ENCODE data around the gene CRB2. TPM values are rescaled to one million over a fixed set of nuclear protein-coding genes. Genes with fewer than 3 reads are reported as not detected.

The CRB2 gene
- total and polyA plus RNA-seq, 11 donors: 0.05 to 10.1 (median 0.10) TPM; not detected in 8

DNA sequence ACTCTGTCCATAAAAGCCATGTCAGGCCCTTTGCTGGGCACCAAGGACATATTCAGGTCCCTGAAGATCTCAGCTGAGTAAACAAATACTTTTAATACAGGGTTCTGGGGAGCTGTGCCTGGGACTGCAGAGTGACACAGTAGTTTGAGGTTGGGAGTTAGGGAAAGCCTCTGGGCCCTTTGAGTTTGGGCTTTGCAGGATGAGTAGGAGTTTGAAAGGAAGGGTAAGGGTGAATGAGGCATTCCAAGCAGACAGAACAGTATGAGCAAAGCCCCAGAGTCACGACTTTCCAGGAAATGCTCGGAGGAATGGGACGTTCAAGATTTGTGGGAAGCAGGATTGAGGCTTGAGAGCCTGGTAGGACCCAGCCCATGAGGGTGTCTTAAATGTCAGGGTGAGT, 13.3 kb downstream of the CRB2 start:
- Histone ChIP-seq H3K4me3 (no peak overlapping the region), H3K27me3 (peaks cover 12 to 62% (median 32%) of the 10 kb centered on the region in 9 donors), H3K4me1 (peaks cover 0 to 21% (median 0%) of the 10 kb centered on the region in 12 donors), H3K36me3 (no peaks in the 10 kb centered on the region), H3K9me3 (no peaks in the 10 kb centered on the region), H3K27ac (no peak overlapping the region)
- WGBS, 4 donors: 62 to 74% (median 72%) methylated on average over 3 of the region's 3 CpGs
- intact Hi-C loops (cut with DNase I): no loop called here
- TF ChIP-seq, protein P1, sequence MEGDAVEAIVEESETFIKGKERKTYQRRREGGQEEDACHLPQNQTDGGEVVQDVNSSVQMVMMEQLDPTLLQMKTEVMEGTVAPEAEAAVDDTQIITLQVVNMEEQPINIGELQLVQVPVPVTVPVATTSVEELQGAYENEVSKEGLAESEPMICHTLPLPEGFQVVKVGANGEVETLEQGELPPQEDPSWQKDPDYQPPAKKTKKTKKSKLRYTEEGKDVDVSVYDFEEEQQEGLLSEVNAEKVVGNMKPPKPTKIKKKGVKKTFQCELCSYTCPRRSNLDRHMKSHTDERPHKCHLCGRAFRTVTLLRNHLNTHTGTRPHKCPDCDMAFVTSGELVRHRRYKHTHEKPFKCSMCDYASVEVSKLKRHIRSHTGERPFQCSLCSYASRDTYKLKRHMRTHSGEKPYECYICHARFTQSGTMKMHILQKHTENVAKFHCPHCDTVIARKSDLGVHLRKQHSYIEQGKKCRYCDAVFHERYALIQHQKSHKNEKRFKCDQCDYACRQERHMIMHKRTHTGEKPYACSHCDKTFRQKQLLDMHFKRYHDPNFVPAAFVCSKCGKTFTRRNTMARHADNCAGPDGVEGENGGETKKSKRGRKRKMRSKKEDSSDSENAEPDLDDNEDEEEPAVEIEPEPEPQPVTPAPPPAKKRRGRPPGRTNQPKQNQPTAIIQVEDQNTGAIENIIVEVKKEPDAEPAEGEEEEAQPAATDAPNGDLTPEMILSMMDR (IDR thresholded peaks at IDR 0.05): no peak
- no peak for TF ChIP-seq POLR2A (IDR thresholded peaks at IDR 0.05)
- DNase-seq (no peak), ATAC-seq (no peak)

DNA sequence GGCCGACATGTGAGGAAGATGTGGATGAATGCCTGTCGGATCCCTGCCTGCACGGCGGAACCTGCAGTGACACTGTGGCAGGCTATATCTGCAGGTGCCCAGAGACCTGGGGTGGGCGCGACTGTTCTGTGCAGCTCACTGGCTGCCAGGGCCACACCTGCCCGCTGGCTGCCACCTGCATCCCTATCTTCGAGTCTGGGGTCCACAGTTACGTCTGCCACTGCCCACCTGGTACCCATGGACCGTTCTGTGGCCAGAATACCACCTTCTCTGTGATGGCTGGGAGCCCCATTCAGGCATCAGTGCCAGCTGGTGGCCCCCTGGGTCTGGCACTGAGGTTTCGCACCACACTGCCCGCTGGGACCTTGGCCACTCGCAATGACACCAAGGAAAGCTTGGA, 14.1 kb downstream of the CRB2 start:
- H3K36me3 ChIP-seq: no peaks in the 10 kb centered on the region
- H3K27ac ChIP-seq: no peak overlapping the region
- peaks cover 17 to 70% (median 33%) of the 10 kb centered on the region in 9 donors for H3K27me3 ChIP-seq
- no peak for TF ChIP-seq POLR2A (IDR thresholded peaks at IDR 0.05)
- TF ChIP-seq, protein P1 (IDR thresholded peaks at IDR 0.05): no peak
- H3K9me3 ChIP-seq: no peaks in the 10 kb centered on the region
- no peak overlapping the region for H3K4me3 ChIP-seq
- intact Hi-C loops (cut with DNase I): no loop called here
- ATAC-seq (no peak), DNase-seq (no peak)
- 91 to 99% (median 95%) methylated on average over 12 to 13 of the region's 13 CpGs for WGBS, 4 donors
- H3K4me1 ChIP-seq: peaks cover 0 to 21% (median 0%) of the 10 kb centered on the region in 12 donors

DNA sequence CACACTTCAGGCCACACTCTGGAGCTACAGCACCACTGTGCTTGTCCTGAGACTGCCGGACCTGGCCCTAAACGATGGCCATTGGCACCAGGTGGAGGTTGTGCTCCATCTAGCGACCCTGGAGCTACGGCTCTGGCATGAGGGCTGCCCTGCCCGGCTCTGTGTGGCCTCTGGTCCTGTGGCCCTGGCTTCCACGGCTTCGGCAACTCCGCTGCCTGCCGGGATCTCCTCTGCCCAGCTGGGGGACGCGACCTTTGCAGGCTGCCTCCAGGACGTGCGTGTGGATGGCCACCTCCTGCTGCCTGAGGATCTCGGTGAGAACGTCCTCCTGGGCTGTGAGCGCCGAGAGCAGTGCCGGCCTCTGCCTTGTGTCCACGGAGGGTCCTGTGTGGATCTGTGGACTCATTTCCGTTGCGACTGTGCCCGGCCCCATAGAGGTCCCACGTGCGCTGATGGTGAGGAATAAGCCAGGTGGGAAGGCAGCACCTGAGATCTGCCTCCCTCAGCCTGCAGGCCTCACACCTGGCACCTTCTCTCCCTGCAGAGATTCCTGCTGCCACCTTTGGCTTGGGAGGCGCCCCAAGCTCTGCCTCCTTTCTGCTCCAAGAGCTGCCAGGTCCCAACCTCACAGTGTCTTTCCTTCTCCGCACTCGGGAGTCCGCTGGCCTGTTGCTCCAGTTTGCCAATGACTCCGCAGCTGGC, 14.7 kb downstream of the CRB2 start:
- H3K27me3 ChIP-seq: peaks cover 17 to 73% (median 33%) of the 10 kb centered on the region in 9 donors

DNA sequence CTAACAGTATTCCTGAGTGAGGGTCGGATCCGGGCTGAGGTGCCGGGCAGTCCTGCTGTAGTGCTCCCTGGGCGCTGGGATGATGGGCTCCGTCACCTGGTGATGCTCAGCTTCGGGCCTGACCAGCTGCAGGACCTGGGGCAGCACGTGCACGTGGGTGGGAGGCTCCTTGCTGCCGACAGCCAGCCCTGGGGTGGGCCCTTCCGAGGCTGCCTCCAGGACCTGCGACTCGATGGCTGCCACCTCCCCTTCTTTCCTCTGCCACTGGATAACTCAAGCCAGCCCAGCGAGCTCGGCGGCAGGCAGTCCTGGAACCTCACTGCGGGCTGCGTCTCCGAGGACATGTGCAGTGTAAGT, 15.2 kb downstream of the CRB2 start:
- 68 to 85% (median 73%) methylated on average over 8 to 18 of the region's 18 CpGs for WGBS, 4 donors
- ATAC-seq: no peak

More for the DNA sequence above, 14.7 kb downstream of the CRB2 start:
- Histone ChIP-seq H3K27ac (no peak overlapping the region), H3K4me3 (no peak overlapping the region), H3K4me1 (peaks cover 0 to 25% (median 2%) of the 10 kb centered on the region in 12 donors), H3K9me3 (no peaks in the 10 kb centered on the region), H3K36me3 (no peaks in the 10 kb centered on the region)
- intact Hi-C loops (cut with DNase I): no loop called here
- 80 to 90% (median 85%) methylated on average over 24 to 29 of the region's 29 CpGs for WGBS, 4 donors
- TF ChIP-seq POLR2A (IDR thresholded peaks at IDR 0.05): no peak
- TF ChIP-seq, protein P1 (IDR thresholded peaks at IDR 0.05): no peak
- ATAC-seq (no peak), DNase-seq (no peak)

More for the DNA sequence above, 15.2 kb downstream of the CRB2 start:
- H3K27ac ChIP-seq: no peak overlapping the region
- H3K4me1 ChIP-seq: peaks cover 0 to 30% (median 5%) of the 10 kb centered on the region in 12 donors
- intact Hi-C loops (cut with DNase I): no loop called here
- no peak overlapping the region for H3K4me3 ChIP-seq
- no peaks in the 10 kb centered on the region for H3K9me3 ChIP-seq
- TF ChIP-seq, protein P1 (IDR thresholded peaks at IDR 0.05): no peak
- no peak for TF ChIP-seq POLR2A (IDR thresholded peaks at IDR 0.05)
- H3K27me3 ChIP-seq: peaks cover 17 to 68% (median 33%) of the 10 kb centered on the region in 9 donors
- DNase-seq: no peak
- H3K36me3 ChIP-seq: no peaks in the 10 kb centered on the region

Measured in heart left ventricle (tissue), 16 donors.